Neural progenitor cell (in vitro differentiated cells): Measurements from ENCODE around the gene SLC19A1. TPM values are rescaled to one million over a fixed set of nuclear protein-coding genes. Genes with fewer than 3 reads are reported as not detected.

Experiments used
- DNase-seq: peaks from one replicate; pipeline ENCODE4 v3.0.0-alpha.2; 2016; ENCODE audit warnings: low spot score
- H2AFZ ChIP-seq: fragments of 200-600 bp; sonication (generic); replicated peaks from 2 replicates; pipeline ENCODE4 v1.6.1; 2016; ENCODE audit warnings: antibody characterized with exemption
- H3F3A ChIP-seq: fragments of 200-600 bp; sonication (generic); 2 replicates; pipeline ENCODE4 v1.6.1; 2016; ENCODE audit warnings: antibody characterized with exemption, low read depth
- H3K27ac ChIP-seq: fragments of 200-600 bp; sonication (generic); 2 replicates; pipeline ENCODE4 v1.5.1; 2016; ENCODE audit warnings: mild to moderate bottlenecking
- H3K27me3 ChIP-seq: fragments of 200-600 bp; sonication (generic); 2 replicates; pipeline ENCODE4 v1.6.1; 2016; ENCODE audit warnings: mild to moderate bottlenecking, moderate library complexity
- H3K36me3 ChIP-seq: fragments of 200-600 bp; sonication (generic); 2 replicates; pipeline ENCODE4 v1.5.1; 2016
- H3K4me1 ChIP-seq: fragments of 200-600 bp; sonication (generic); 2 replicates; pipeline ENCODE4 v1.6.1; 2016; ENCODE audit warnings: mixed run types
- H3K4me2 ChIP-seq: fragments of 200-600 bp; sonication (generic); 2 replicates; pipeline ENCODE4 v1.6.1; 2016
- H3K4me3 ChIP-seq: fragments of 200-600 bp; sonication (generic); 2 replicates; pipeline ENCODE4 v1.5.1; 2016
- H3K79me2 ChIP-seq: fragments of 200-600 bp; sonication (generic); 2 replicates; pipeline ENCODE4 v1.6.1; 2016; ENCODE audit warnings: low read depth
- H3K9ac ChIP-seq: fragments of 200-600 bp; sonication (generic); 2 replicates; pipeline ENCODE4 v1.6.1; 2016
- H3K9me3 ChIP-seq: fragments of 200-600 bp; sonication (generic); 2 replicates; pipeline ENCODE4 v1.5.1; 2016; ENCODE audit warnings: low read depth
- H4K20me1 ChIP-seq: fragments of 200-600 bp; sonication (generic); 2 replicates; pipeline ENCODE4 v1.6.1; 2016; ENCODE audit warnings: low read depth
- H3K27ac Mint-ChIP-seq: 3 replicates; pipeline ENCODE4 v1.8.0; 2021; ENCODE audit warnings: mixed read lengths
- H3K27me3 Mint-ChIP-seq: 2 replicates; pipeline ENCODE4 v1.8.0; 2022; ENCODE audit warnings: low read depth, mild to moderate bottlenecking, inconsistent platforms, moderate library complexity, mixed read lengths; ENCODE audit not compliant: insufficient read depth
- H3K36me3 Mint-ChIP-seq: 3 replicates; pipeline ENCODE4 v1.8.0; 2021; ENCODE audit warnings: mixed read lengths
- H3K4me1 Mint-ChIP-seq: 3 replicates; pipeline ENCODE4 v1.8.0; 2021; ENCODE audit warnings: mixed read lengths
- H3K4me3 Mint-ChIP-seq: 3 replicates; pipeline ENCODE4 v1.8.0; 2021; ENCODE audit warnings: mild to moderate bottlenecking, moderate library complexity, mixed read lengths
- H3K9me3 Mint-ChIP-seq: 3 replicates; pipeline ENCODE4 v1.8.0; 2020; ENCODE audit warnings: mixed read lengths
- EZH2 ChIP-seq: fragments of 200-600 bp; sonication (generic); IDR thresholded peaks from 2 replicates; pipeline ENCODE4 v1.6.1; 2017; ENCODE audit warnings: antibody characterized with exemption, mild to moderate bottlenecking, moderate library complexity
- EZH2phosphoT487 ChIP-seq: fragments of 200-600 bp; sonication (generic); IDR thresholded peaks from 2 replicates; pipeline ENCODE4 v1.6.1; 2017; ENCODE audit warnings: antibody characterized with exemption
- total RNA-seq: library from RNA; depleted of rRNA; stranded (reverse); fragments of >200 nt; gene quantifications from 2 replicates; pipeline ENCODE4 v1.2.3, GENCODE V29; 2015; ENCODE audit warnings: low replicate concordance
- TF ChIP-seq, protein P1 (sequence below): fragments of 200-600 bp; sonication (generic); IDR thresholded peaks from 2 replicates; pipeline ENCODE4 v1.5.1; 2017; ENCODE audit warnings: antibody characterized with exemption, mild to moderate bottlenecking

The SLC19A1 gene
- total RNA-seq, 1 donor from 2014 or later = 7.7 TPM

DNA sequence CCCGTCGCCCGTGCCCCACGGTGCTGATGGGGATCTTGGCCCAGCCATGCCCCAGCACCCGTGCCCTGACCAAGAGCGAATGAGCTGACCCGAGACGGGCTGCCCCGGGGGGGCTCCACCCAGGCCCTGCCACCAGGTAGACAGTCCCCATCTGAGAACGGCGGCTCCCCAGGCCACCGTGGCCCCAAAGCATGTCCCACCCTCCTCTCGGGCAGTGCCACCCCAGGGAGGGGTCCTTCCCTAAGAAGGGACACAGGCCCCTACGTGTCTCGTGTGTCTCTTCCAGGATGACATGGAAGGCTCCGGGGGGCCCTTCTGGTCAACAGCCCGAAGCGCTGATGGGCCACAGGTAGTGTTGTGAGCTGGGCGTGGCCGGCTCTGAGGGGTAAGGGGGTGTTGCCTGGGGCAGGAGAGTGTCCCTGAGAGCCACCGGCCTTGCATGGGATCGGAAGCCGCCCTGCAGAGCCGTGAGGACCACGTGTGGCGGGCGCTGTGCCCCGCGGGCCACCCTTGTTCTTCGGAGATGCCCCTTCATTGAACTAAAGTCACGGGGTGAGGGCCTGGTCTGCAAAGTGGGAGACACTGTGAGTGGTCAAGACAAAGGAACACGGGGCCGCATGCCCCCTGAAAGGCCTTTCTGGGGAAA lies 55.0 kb downstream of the SLC19A1 start:
- TF ChIP-seq EZH2 (no peak), EZH2phosphoT487 (no peak)
- TF ChIP-seq, protein P1, sequence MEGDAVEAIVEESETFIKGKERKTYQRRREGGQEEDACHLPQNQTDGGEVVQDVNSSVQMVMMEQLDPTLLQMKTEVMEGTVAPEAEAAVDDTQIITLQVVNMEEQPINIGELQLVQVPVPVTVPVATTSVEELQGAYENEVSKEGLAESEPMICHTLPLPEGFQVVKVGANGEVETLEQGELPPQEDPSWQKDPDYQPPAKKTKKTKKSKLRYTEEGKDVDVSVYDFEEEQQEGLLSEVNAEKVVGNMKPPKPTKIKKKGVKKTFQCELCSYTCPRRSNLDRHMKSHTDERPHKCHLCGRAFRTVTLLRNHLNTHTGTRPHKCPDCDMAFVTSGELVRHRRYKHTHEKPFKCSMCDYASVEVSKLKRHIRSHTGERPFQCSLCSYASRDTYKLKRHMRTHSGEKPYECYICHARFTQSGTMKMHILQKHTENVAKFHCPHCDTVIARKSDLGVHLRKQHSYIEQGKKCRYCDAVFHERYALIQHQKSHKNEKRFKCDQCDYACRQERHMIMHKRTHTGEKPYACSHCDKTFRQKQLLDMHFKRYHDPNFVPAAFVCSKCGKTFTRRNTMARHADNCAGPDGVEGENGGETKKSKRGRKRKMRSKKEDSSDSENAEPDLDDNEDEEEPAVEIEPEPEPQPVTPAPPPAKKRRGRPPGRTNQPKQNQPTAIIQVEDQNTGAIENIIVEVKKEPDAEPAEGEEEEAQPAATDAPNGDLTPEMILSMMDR = no peak
- Histone ChIP-seq H3K9me3 (no peaks in the 10 kb centered on the region), H3K9ac (no peak overlapping the region), H3K27me3 (no peaks in the 10 kb centered on the region), H3K4me3 (no peak overlapping the region), H3K27ac (peak overlapping the region; percentile 5), H3F3A (peaks cover 7% of the 10 kb centered on the region), H3K36me3 (no peaks in the 10 kb centered on the region), H3K4me2 (no peak overlapping the region), H2AFZ (no peak overlapping the region), H3K4me1 (peaks cover 19% of the 10 kb centered on the region), H3K79me2 (no peaks in the 10 kb centered on the region), H4K20me1 (peaks cover 22% of the 10 kb centered on the region)
- no peak overlapping the region for H3K27ac Mint-ChIP-seq
- H3K4me1 Mint-ChIP-seq = peaks cover 14% of the 10 kb centered on the region
- no peak overlapping the region for H3K4me3 Mint-ChIP-seq
- H3K36me3 Mint-ChIP-seq = peaks cover 9% of the 10 kb centered on the region
- no peaks in the 10 kb centered on the region for H3K27me3 Mint-ChIP-seq
- no peak for DNase-seq
- no peaks in the 10 kb centered on the region for H3K9me3 Mint-ChIP-seq

DNA sequence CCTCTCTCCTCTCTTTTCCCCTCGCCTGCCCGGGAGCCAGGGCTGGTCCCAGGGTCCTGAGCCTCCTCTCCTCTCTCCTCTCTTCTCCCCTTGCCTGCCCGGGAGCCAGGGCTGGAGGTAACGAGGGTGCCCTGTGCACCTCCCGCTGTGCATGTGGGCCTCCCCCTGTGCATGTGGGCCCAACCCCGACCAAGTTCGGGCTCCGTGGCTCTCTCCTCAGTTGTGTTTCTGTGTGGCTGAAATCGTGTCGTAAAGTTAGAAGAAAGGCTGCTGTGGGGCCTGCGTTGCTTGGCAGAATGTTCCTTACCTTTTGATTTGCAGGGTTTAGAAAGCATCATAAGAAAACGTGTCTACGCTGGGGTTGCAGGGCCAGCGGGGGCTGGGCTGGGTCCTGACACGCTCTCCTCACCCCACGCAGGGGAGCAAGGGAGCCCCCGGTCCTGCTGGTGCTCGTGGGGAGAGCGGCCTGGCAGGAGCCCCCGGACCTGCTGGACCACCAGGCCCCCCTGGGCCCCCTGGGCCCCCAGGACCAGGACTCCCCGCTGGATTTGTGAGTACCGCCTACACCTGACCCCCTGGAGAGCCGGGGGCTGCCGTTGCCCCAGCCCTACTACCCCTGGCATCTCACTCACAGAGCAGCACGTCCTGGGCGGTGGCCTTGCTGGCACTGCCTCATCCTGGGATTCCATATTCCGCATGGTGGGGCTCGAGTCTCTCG lies 55.6 kb downstream of the SLC19A1 start:
- H3K79me2 ChIP-seq = no peaks in the 10 kb centered on the region
- Mint-ChIP-seq H3K4me1 (peaks cover 14% of the 10 kb centered on the region), H3K9me3 (no peaks in the 10 kb centered on the region), H3K4me3 (no peak overlapping the region), H3K27me3 (no peaks in the 10 kb centered on the region), H3K36me3 (peaks cover 9% of the 10 kb centered on the region), H3K27ac (peak overlapping the region; percentile 63)
- H4K20me1 ChIP-seq = peaks cover 22% of the 10 kb centered on the region
- H2AFZ ChIP-seq = no peak overlapping the region
- no peak overlapping the region for H3K27ac ChIP-seq
- H3K4me3 ChIP-seq = no peak overlapping the region
- no peaks in the 10 kb centered on the region for H3K9me3 ChIP-seq
- no peaks in the 10 kb centered on the region for H3K36me3 ChIP-seq
- DNase-seq = no peak
- H3K4me2 ChIP-seq = no peak overlapping the region
- no peak overlapping the region for H3K9ac ChIP-seq
- peaks cover 19% of the 10 kb centered on the region for H3K4me1 ChIP-seq
- peaks cover 7% of the 10 kb centered on the region for H3F3A ChIP-seq
- H3K27me3 ChIP-seq = no peaks in the 10 kb centered on the region
- TF ChIP-seq EZH2phosphoT487 = no peak
- TF ChIP-seq, protein P1 = no peak
- TF ChIP-seq EZH2 = no peak

DNA sequence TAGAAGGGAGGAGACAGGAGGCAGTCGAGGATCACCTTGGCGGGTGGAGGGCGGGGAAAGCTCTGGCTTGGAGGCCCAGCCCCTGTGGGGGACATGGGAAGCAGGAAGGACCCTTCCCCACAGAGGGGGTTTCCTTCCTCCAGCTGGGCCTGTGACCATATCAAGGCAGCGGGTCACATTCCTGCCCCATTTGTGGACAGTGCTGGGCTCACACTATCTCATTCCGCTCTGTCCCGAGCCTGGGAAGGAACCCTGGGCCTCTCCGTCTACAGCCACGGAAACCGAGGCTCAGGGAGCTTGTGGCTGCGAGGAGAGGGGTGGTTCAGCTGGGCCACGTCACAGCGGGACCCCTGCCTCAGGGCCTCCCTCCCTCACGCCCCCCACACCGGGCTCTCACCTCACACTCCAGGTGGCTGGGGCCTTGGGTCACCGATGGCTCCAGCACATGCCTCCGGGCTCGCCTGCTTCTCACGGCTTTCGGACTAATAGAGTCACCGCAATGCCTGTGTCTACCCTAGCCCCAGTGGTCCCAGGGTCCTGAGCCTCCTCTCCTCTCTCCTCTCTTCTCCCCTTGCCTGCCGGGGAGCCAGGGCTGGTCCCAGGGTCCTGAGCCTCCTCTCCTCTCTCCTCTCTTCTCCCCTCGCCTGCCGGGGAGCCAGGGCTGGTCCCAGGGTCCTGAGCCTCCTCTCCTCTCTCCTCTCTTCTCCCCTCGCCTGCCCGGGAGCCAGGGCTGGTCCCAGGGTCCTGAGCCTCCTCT lies 56.4 kb downstream of the SLC19A1 start:
- Mint-ChIP-seq H3K27ac (no peak overlapping the region), H3K4me3 (no peak overlapping the region), H3K36me3 (peaks cover 9% of the 10 kb centered on the region), H3K9me3 (no peaks in the 10 kb centered on the region), H3K4me1 (peaks cover 14% of the 10 kb centered on the region), H3K27me3 (no peaks in the 10 kb centered on the region)
- Histone ChIP-seq H3F3A (peaks cover 7% of the 10 kb centered on the region), H3K27ac (no peak overlapping the region), H4K20me1 (peaks cover 22% of the 10 kb centered on the region), H3K27me3 (no peaks in the 10 kb centered on the region), H3K4me1 (peaks cover 19% of the 10 kb centered on the region), H3K79me2 (no peaks in the 10 kb centered on the region), H3K9me3 (no peaks in the 10 kb centered on the region), H3K36me3 (no peaks in the 10 kb centered on the region), H3K4me2 (no peak overlapping the region), H3K4me3 (no peak overlapping the region), H3K9ac (no peak overlapping the region), H2AFZ (no peak overlapping the region)
- no peak for DNase-seq
- TF ChIP-seq, protein P1 = no peak
- TF ChIP-seq EZH2 = no peak
- TF ChIP-seq EZH2phosphoT487 = no peak
